Ovary (tissue), 9 donors: Measurements from ENCODE around the gene NKX2-4. TPM values are rescaled to one million over a fixed set of nuclear protein-coding genes. Genes with fewer than 3 reads are reported as not detected.
"Not testable (repeated sequence)": the region's sequence is repeated elsewhere in the genome, so short reads cannot be mapped to it uniquely, and the experiment has no call there.

Experiments used
- DNase-seq, 5 donors: peaks; one replicate each; pipeline ENCODE4 v3.0.0-alpha.2; 2019 to 2020
- H3K27ac ChIP-seq, 2 donors: fragments of 200-600 bp; one replicate each; pipeline versions ENCODE4 v1.5.1 to v1.8.0; 2019 to 2022
- H3K27me3 ChIP-seq: fragments of 200-600 bp; one replicate; pipeline ENCODE4 v1.8.0; 2022
- H3K36me3 ChIP-seq: fragments of 200-600 bp; sonication (generic); one replicate; pipeline ENCODE4 v1.5.1; 2019
- H3K4me1 ChIP-seq: one replicate; pipeline ENCODE4 v1.8.1; 2013; ENCODE audit warnings: mild to moderate bottlenecking, moderate library complexity; ENCODE audit not compliant: insufficient read depth
- H3K4me3 ChIP-seq: fragments of 200-600 bp; sonication (generic); one replicate; pipeline ENCODE4 v1.5.1; 2017
- H3K9me3 ChIP-seq, 2 donors: fragments of 200-600 bp in 1 of 2; sonication (generic) in 1 of 2; one replicate each; pipeline versions ENCODE4 v1.5.1 to v1.8.1; 2013 to 2019; ENCODE audit warnings: mild to moderate bottlenecking in 1 of 2, moderate library complexity in 1 of 2
- CTCF ChIP-seq, 3 donors: fragments of 450-650 bp in 2 of 3; fragments of 200-600 bp in 1 of 3; IDR thresholded peaks; one replicate each; pipeline versions ENCODE4 v1.5.1 to v1.8.0; 2016 to 2022; ENCODE audit warnings: antibody characterized with exemption in 3 of 3, mild to moderate bottlenecking in 1 of 3
- EP300 ChIP-seq: sonication (generic); formaldehyde crosslinking; IDR thresholded peaks from one replicate; pipeline ENCODE4 v1.6.1; 2017; ENCODE audit warnings: antibody characterized with exemption
- POLR2A ChIP-seq: fragments of 450-650 bp; IDR thresholded peaks from one replicate; pipeline ENCODE4 v1.6.1; 2017; ENCODE audit warnings: antibody characterized with exemption, mild to moderate bottlenecking, moderate library complexity
- WGBS, 3 donors: extraction: QIAGEN DNeasy Blood & Tissue Kit in 1 of 3; methylation state at CpG; one replicate each; pipeline versions ENCODE4 v1.1.5 to v1.1.7; 2013 to 2017; 5-methylcytosine and 5-hydroxymethylcytosine counted together
- intact Hi-C, 4 donors: fragments of 100-400 bp; cut with DNase I; formaldehyde crosslinking; loops; one replicate each; pipeline versions ENCODE4 v1.11.0 to v1.15.1; 2022 to 2023
- polyA plus RNA-seq, 2 donors: library from polyadenylated mRNA; stranded (reverse); fragments of 200-250 nt in 1 of 2; fragments of 350-450 nt in 1 of 2; fragmentation: Illumina TruSeq in 1 of 2; extraction: RNeasy Lipid Tissue Mini Kit (QIAGEN cat#74804) in 1 of 2; gene quantifications; one replicate each; pipeline ENCODE4 v1.2.3, GENCODE V29; 2013 to 2014
- total RNA-seq, 7 donors: library from RNA; depleted of rRNA in 2 of 7; stranded (reverse); fragments of >200 nt in 2 of 7; fragmentation: NEBNext Ultra II Directional in 3 of 7; extraction: Animal tissue kit (Norgen Biotek cat#: 25700) in 3 of 7; gene quantifications; one replicate each; pipeline versions ENCODE4 v1.1.0 to v1.2.4, GENCODE V29; 2016 to 2023
- donor health status: DM: no; HTN: no; CAD: no; lungs with moderate emphysema.
- donor health status: DM: no; HTN: no; CAD: no.
- donor health status: Bipolar disorder and iron deficiency.
- donor health status: DM: yes; HTN: yes; CAD: no.
- donor health status: DM: no; HTN: no; CAD: no.
- donor health status: DM: yes; HTN: yes; CAD: no.

The NKX2-4 gene
- total and polyA plus RNA-seq, 9 donors, result not detected

GRCh38 chr20:21421601-21422236 is 24.4 kb upstream of the NKX2-4 start:
- 85 to 91% (median 88%) methylated on average over 4 of the region's 4 CpGs for WGBS, 3 donors
- H3K9me3 ChIP-seq, result peaks cover 0 to 3% of the 10 kb centered on the region in 2 donors

GRCh38 chr20:21419147-21419546 is 21.8 kb upstream of the NKX2-4 start:
- H3K27ac ChIP-seq, H3K9me3 ChIP-seq, H3K4me3 ChIP-seq, H3K27me3 ChIP-seq, DNase-seq, H3K4me1 ChIP-seq, intact Hi-C loops, H3K36me3 ChIP-seq: not testable (repeated sequence)
- 48 to 70% (median 57%) methylated on average over 2 of the region's 2 CpGs for WGBS, 3 donors

More at GRCh38 chr20:21421601-21422236, 24.4 kb upstream of the NKX2-4 start:
- Histone ChIP-seq H3K27ac (no peak overlapping the region), H3K4me3 (no peak overlapping the region), H3K4me1 (no peaks in the 10 kb centered on the region), H3K36me3 (no peaks in the 10 kb centered on the region), H3K27me3 (no peaks in the 10 kb centered on the region)
- no peak for TF ChIP-seq CTCF (IDR thresholded peaks at IDR 0.05)
- TF ChIP-seq POLR2A, result no peak
- TF ChIP-seq EP300, result no peak
- DNase-seq, result no peak
- intact Hi-C loops, result no loop called here

DNA sequence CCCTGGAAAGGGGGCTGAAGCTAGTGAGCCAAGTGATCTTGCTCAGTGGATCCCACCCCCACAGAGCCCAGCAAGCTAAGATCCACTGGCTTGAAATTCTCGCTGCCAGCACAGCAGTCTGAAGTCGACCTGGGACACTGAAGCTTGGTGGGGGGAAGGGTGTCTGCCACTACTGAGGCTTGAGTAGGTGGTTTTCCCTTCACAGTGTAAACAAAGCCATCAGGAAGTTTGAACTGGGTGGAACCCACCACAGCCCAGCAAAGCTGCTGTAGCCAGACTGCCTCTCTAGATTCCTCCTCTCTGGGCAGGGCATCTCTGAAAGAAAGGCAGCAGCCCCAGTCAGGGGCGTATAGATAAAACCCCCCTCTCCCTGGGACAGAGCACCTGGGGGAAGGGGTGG is 16.7 kb upstream of the NKX2-4 start:
- intact Hi-C loops, result not testable (repeated sequence)
- whole genome bisulfite sequencing, 3 donors, result 49 to 53% (median 52%) methylated on average over 3 of the region's 3 CpGs

GRCh38 chr20:21411725-21412124 is 14.4 kb upstream of the NKX2-4 start:
- Histone ChIP-seq H3K4me1 (no peaks in the 10 kb centered on the region), H3K27me3 (no peaks in the 10 kb centered on the region), H3K9me3 (no peaks in the 10 kb centered on the region), H3K36me3 (no peaks in the 10 kb centered on the region), H3K27ac (no peak overlapping the region), H3K4me3 (no peak overlapping the region)
- DNase-seq, result no peak
- intact Hi-C loops, result no loop called here
- TF ChIP-seq POLR2A (no peak), EP300 (no peak), CTCF (IDR thresholded peaks at IDR 0.05) (no peak)

More for the DNA sequence above, 16.7 kb upstream of the NKX2-4 start:
- DNase-seq, H3K27me3 ChIP-seq, H3K4me1 ChIP-seq, H3K36me3 ChIP-seq, H3K4me3 ChIP-seq, H3K9me3 ChIP-seq, H3K27ac ChIP-seq: not testable (repeated sequence)

DNA sequence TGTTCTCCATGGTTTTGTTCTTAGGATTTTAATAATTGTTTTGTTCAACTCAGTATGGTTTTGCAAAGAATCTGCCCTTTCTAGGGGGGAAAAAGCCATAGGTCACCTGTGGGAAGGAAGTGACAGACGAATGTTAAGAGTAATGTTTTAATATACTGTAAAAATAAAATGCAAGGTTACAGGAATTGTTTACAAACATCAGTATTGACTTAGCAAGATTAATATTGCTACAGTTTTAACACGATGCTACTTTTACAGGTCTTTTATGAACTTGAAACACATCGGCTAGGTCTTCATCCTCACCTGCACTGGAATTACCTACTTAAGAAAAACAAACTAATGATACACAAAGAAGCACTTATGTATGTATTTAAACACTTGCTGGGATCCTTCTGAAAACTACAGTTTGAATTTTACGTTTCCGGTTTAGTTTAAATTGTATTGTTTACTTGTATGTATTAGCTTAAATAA is 1.7 kb upstream of the NKX2-4 start:
- TF ChIP-seq EP300 (no peak), CTCF (IDR thresholded peaks at IDR 0.05) (no peak), POLR2A (no peak)
- 29 to 40% (median 34%) methylated on average over 5 of the region's 5 CpGs for WGBS, 3 donors

More for the DNA sequence above, 1.7 kb upstream of the NKX2-4 start:
- no peaks in the 10 kb centered on the region for H3K9me3 ChIP-seq
- peaks cover 18% of the 10 kb centered on the region for H3K27me3 ChIP-seq
- intact Hi-C loops, result no loop called here
- no peaks in the 10 kb centered on the region for H3K36me3 ChIP-seq
- H3K27ac ChIP-seq, result no peak overlapping the region
- no peak for DNase-seq
- H3K4me3 ChIP-seq, result no peak overlapping the region
- H3K4me1 ChIP-seq, result peaks cover 5% of the 10 kb centered on the region
